CD4-positive, alpha-beta T cell treated with Interleukin-6 at 100 ng/mL for 8 hours (primary cell): ENCODE results near the gene BRINP3.

Source experiments
- DNase-seq: peaks from one replicate; pipeline ENCODE4 v3.0.0-alpha.2; 2020; ENCODE audit warnings: mixed read lengths, low spot score

The BRINP3 gene

DNA sequence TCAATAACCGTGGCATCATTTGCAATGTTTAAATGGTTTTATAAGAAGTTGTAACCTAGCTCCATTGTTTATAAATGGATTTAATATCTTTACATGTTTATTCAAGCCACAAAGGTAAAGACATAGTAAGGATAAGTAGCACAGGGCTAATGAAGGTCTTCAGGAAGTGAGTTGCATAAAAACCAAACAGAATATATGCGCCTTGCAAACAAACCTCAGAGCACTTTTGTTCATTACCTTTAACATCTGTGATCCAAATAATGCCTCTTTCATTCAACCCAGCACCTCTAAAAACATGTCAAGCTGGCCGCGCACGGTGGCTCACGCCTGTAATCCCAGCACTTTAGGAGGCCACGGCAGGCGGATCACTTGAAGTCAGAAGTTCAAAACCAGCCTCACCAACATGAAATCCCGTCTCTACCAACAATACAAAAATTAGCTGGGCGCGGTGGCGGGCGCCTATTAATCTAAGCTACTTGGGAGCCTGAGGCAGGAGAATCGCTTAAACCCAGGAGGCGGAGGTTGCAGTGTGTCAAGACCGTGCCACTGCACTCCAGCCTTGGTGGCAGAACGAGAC, 25.3 kb downstream of the BRINP3 start:
- DNase-seq: no peak

DNA sequence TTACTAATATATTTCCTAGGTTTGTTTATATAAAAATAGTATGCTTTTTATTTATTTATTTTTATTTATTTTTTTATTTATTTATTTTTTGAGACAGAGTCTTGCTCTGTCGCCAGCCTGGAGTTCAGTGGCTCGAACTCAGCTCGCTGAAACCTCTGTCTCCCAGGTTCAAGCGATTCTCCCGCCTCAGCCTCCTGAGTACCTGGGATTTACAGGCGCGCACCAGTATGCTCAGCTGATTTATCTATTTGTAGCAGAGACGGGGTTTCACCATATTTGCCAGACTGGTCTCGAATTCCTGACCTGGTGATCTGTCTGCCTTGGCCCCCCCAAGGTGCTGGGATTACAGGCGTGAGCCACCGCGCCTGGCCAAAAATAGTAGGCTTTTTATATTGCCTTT, 33.2 kb downstream of the BRINP3 start:
- DNase-seq: no peak

DNA sequence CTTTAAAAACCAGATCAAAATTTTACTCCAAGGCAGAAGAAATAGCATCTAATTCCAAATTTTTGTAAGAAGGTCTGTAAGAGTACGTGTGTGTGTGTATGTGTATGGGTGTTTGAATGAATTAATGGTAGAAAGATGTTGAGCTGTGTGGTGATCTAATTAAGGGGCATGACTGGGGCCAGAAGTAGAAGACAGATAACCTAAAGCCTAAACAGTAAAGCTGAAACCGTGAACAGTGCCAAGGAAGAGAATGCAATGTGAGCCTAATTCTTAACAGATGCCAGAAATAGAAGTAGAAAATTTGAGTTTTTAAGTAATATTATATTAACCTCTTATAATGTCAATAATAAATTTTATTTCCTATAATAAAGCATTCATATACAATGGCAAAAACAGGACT, 38.2 kb downstream of the BRINP3 start:
- no peak for DNase-seq

DNA sequence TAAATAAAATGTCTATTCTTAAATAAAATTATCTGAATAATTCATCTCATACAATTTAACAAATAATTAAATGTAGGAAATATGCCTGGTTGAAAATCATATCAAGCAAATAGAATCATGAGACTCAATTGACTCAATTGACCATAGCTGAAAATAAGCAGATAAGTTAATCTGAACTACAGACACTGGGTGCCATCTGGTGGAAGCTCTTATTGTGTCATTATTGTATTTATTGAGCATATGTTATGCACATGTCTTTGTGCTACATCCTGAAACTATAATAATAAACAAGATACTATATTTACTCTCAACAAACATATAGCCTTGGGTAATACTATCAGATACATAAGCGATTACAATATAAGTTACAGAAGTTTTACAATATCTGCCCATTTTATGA, 41.0 kb downstream of the BRINP3 start:
- DNase-seq: no peak

DNA sequence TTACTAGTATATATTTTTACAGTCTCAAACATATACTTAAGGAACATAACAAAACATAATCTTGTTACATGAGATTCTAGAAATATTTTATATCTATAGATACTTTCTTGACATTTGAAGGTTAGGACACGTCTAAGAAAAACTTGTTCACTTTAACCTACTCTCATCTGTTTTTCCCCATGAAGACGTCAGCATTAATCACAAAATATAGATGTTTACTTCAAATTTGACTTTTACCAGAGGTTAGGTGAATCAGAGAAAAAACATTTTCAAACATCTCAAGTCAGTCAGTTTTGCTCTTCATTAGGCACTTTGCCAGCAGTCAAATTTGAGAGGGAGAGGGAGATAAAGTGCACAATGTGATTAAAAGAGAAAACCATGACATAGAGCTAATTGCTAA, 47.7 kb downstream of the BRINP3 start:
- DNase-seq: no peak

DNA sequence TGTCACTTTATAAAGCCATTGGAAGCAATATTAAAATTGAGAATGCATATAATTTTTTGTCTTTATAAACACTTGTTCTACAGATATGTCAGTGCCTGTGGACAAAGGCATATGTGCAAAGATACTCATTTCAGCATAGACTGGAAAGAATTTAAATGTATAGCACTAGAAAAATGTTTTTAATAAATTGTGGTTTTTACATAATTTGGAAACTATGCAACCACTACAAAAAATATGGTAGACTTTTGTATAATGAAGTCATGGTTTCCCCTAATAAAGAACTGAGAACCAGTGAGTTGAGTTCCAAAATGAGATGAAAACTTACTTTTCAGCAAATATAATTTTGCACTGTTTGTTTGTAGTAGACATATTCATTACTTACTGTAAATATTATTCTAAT, 48.5 kb downstream of the BRINP3 start:
- no peak for DNase-seq

DNA sequence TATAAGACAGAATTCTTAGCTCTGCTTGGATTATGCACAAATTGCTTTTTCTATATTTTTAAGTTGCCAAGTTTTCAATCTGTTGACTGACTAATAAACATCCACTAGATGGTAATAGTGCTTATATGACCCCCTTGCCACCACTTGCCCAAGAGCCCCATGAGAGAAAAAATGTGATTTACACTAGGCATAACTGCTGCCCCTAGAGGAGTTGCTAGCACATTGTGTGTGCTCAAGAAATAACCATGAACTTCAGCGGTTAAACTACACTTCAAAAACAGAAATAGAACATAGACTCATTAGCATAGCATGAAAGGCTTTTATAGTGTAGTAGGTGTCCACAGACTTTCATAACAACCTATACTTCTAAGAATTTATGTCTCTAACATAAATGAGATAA, 61.4 kb downstream of the BRINP3 start:
- no peak for DNase-seq

DNA sequence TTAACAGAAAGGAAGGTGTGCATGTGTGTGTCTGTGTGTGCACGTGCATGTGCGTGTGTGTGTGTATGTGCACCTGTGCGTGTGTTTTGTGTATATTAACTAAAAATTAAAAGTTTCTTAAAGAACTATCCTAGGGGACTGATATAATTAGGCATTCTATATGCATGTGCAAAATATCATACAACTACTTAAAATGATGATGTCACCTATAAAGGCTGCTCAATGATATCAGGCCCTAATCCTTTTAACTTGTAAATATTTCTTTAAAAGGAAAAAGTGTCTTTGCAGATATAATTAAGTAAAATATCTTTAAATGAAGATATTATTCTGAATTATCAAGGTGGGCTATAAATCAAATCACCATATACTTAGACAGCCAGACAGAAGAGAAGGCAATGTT, 64.5 kb downstream of the BRINP3 start:
- DNase-seq: no peak

DNA sequence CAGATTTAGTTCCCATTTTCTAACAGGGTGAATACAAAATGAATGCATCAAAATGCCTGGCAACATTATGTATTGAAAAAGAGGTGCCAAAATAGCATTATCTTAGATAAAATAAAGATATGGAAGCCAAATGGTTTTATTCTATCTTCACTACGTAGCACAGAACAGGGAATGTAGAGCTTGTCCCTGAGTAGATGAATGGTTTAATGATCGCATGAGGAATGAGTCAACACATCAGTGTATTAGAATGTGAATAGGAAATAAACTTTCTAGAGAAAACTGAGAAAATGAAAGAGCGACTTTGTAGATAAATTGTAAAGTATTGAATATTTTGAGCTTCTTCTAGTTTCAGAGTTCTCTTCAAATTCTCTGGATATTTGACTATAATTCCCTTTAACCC, 74.3 kb downstream of the BRINP3 start:
- DNase-seq: no peak

DNA sequence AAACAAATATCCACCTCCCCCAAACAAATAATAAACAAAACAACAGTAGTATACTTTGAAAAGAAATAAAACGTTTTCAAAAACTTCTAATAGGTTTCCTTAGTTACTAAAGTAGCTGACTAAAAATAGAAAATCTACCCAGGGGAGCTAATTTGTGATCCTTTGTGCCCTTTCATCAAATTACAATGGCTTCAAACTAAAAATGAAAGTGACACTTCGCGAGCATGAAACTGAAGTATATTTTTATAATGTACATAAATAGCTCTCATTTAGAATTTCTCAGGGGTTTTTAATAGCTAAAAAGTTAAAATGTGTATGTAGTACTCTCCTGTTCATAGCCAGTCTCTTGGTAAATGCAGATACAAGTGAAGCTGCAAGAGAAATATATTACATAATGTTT, 78.4 kb downstream of the BRINP3 start:
- DNase-seq: no peak

DNA sequence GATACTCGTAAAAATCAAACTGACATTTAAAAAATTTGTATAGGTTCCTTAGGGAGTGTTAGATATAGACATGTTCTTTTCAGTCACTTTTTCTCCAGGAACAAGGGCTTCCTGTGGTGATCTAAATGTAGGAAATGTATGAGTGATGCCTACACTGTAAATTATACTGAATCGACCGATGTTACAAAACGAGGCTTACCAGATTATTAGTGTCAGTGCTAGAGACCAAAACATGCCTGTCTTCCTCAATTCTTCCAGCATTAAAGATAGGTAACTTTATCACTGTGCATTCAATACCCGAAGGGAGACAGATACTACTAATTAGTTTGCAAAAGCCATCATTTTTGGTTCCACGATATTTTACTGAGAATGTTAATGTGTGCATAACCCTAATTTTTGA, 86.1 kb downstream of the BRINP3 start:
- DNase-seq: no peak

DNA sequence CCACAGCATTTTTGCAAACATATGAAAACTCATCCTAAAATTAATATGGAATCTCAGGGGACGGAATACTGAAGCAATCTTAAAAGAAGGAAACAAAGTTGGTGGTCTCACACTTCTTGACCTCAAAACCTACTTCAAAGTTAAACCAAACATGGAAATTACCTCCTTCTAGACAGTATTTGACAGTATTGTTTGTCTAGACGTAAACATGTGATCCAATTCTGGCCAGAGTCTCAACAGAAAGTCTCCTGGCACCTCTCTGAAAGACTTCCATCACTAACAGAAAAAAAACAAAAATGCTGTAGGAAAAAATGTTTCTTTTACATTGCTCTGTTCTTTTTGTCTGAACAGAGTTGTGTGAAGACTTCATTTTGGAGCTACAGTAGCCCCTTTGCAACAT, 99.7 kb downstream of the BRINP3 start:
- no peak for DNase-seq

DNA sequence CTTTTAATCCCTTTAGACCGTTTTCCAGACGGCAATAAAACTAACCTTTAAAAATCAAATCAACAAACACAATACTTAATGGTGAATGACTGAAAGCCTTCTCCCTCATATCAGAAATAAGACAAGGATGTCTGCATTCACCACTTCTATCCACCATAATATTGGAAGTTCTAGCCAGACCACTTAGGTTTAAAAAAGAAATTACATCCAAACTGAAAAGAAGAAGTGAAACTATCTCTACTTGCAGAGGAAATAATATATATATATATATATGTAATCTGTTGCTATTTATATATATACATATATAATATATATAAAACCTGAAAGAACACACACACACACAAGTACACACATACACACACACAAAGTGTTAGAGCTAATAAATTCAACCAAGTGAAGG, 100.4 kb downstream of the BRINP3 start:
- no peak for DNase-seq

DNA sequence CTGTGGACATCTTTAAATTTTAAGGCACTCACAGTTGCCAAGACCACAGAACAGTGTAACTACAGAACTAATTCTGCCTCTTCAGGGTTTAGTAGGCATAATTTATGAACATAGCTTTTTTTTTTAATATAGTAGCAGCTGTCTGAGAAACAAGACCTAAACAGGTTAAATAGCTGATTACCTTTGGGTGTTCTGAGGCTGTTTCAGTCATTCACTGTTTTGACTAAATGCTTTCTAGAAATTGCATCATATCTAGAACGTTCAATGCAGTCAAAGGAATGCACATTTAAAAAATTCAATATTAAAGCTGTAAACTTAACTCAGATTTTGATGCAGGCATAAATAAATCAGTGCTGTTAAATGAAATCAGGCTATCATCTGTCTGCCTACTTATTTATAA, 101.6 kb downstream of the BRINP3 start:
- DNase-seq: no peak

DNA sequence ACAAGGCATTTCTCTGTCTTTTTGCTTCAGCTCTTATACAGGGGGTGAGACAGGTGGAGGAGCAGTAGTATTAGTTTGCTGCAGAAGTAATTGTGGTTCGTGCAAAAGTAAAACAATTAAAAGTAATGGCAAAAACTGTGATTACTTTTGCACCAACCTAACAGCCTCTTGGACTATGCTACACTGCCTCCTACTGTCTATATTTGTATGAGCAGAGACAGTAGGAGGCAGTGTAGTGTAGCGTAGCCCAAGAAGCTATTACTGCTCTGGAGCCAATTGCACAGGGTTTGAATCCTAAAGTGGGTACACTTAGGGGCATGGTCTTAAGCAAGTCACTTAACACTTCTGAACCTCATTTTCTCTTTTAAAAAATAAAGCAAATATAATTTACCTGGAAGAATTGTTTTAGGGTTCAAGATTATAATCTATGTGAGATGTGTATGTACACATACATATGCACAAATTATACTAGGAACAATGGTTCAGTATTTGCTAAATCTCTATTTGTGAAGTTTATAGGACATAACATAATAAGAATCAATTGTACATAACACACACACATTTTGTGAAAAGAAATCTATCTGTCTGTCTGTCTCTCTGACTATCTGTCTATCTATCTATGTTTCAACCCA, 103.8 kb downstream of the BRINP3 start:
- no peak for DNase-seq

DNA sequence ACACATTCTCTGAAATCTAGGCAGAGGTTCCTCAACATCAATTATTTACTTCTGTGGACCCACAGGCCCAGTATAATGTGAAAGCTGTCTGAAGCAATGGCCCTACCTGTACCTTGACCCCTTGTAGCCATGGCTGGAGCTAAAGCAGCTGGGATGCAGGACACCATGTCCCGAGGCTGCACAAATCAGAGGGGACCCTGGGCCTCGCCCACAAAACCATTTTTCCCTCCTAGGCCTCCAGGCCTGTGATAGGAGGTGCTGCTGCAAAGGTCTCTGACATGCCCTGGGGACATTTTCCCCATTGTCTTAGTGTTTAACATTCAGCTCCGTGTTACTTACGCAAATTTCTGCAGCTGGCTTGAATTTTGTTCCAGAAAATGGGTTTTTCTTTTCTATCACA, 110.5 kb downstream of the BRINP3 start:
- no peak for DNase-seq

DNA sequence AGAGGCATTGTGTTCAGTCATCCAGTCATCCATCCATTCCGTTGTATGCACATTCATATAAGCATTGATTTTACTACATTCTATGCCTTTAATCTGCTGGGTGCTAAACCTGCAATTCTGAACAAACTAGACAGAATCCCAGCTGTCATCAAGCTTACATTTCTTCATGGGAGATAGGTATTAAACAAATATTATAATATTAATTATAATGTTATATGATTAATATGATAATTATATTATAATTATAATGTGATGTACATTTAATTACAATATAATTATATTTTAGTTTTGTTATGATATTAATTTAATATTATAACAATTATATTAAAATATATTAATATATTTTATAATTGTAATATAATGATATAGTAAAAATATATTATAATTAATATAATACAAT, 112.4 kb downstream of the BRINP3 start:
- DNase-seq: no peak

DNA sequence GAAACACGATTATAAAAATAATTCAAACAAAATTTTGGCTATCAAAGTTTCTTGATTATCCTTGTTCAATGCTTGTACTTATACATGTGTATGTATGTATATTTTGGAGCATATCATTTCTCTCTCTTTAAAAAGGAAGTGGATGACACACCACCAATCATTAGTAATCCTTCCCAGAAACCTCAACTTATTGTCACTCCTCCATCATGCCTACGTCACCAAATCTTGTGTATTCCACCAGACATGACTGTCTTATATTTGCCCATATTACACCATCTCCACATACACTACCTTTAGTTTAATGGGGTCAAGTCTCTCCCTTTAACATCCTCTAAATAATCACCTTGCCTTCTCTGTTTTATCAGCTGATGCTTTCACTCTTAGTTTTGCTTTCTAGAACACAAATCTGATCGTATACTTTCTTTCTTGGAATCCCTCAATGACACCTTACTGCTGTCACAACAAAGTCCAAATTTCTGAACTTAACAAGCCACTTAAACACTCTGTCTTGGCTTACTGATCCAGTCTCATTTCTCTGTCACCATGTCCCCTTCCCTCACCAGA, 124.0 kb downstream of the BRINP3 start:
- no peak for DNase-seq

DNA sequence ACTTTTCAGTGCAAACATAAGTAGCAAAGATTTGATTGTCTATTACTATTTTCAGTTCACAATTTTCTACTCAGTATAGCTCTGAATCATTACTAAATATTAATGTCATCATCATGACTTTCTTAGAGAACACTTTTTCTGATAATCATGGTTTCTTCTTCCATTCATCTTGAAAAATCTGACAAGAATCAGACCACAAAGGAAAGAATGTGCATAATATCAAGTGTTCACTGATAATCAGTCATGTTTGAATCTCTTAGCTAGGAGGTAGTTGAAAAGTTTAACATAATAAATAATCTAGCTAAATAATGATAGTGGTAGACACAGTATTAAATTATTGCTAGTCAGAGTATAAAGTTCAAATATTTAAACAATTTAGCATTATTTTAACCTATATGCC, 133.2 kb downstream of the BRINP3 start:
- DNase-seq: no peak

DNA sequence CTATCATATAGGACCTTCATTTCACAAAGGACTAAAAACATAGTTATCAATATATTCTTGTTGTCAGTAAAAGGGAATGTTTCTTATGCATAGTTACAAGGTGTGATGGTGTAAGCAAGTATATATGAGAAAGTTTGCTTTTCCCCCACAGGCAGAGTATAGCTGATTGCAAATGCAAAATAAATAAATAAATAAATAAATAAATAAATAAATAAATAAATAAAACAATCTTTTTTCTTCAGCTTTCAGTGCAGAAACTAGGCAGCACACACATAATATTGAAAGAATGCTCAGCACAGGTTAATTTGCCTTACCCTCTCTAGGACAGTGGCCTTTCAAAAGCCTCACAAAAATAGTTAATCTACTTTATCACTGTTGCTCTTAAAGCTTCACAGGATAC, 138.8 kb downstream of the BRINP3 start:
- no peak for DNase-seq

DNA sequence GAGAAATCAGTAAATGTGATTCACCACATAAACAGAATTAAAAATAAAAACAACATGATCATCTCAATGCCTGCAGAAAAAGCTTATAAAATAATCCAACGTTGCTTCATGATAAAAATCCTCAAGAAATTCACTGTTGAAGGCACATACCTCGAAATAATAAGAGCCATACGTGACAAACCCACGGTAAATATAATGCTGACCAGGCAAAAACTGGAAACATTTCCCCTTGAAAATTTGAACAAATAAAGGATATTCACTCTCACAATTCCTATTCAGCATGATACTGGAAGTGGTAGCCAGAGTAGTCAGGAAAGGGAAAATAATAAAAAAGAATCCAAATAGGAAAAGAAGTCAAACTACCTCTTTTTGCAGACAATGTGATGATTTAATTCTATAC, 148.8 kb downstream of the BRINP3 start:
- no peak for DNase-seq

DNA sequence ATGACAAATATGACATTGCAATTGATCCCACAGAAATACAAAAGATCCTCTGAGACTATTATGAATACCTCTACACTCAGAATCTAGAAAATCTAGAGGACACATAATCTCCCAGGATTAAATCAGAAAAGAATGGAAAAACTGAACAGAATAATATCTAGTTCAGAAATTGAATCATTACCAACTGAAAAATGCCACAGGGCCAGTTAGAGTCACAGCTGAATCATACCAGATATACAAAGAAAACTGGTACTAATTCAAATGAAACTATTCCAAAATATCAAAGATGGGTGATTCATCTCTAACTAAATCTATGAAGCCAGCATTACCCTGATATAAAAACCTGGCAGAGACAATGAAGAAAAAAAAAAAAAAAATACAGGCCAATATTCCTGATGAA, 149.3 kb downstream of the BRINP3 start:
- DNase-seq: no peak

DNA sequence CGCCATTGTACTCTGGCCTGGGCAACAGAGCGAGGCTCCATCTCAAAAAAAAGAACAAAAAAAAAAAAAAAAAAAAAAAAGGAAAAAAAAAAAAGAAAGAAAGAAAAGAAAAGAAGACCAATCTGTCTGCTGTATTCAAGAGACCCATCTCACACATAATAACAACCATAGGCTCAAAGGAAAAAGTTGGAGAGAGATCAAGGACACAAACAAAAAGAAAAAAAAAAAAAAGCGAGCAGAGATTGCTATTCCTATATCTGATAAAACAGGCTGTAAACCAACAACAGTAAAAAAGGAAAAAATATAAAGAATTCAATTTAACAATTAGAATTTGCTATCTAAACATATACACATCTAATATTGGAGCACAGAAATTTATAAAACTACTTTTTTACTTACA, 150.4 kb downstream of the BRINP3 start:
- DNase-seq: no peak

DNA sequence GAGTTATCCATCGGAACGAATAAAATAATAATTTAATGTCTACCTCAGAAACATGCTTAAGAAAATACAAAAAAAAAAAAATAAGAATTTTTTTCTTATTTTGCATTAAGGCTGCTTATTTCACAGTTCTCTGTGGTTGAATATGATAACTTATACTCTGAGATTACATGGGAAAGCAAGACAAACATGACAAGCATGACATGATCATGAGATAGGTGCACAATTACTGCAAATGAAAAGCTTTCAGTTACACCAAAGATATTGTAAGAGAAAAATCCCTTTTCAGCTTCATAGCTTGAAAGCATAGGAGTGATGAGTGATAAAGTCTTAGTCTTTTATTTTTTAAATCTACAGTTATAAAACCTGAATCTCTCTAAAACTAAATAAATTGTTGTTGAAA, 154.1 kb downstream of the BRINP3 start:
- no peak for DNase-seq
